Measurements from ENCODE around the gene MTCH2.

Gene MTCH2

GRCh38 chr11:47587723-47588326 lies 54.5 kb downstream of the MTCH2 start:
- FAIRE-seq = no peak
- no peak for DNase-seq (ENCODE audit: insufficient read length)
- TF ChIP-seq TAF1 (IDR thresholded peaks at IDR 0.05; ENCODE audit: borderline replicate concordance, low read depth, low read length) (no peak), POLR2AphosphoS5 (IDR thresholded peaks at IDR 0.05; ENCODE audit: low read depth, low read length) (no peak), POLR2A (IDR thresholded peaks at IDR 0.05; ENCODE audit: low read depth, low read length) (no peak)

- FAIRE-seq (no peak), DNase-seq (ENCODE audit: insufficient read length) (no peak)
- TF ChIP-seq POLR2A (IDR thresholded peaks at IDR 0.05; ENCODE audit: low read depth, low read length) = no peak
Observed at GRCh38 chr11:47587039-47587716, 55.2 kb downstream of the MTCH2 start.

GRCh38 chr11:47586098-47586855 lies 56.1 kb downstream of the MTCH2 start, which contains the start of gene FAM180B:
Gene FAM180B (plus strand): TSS chr11:47586678. CDS start chr11:47586769, 91 bp downstream.
- DNase-seq (ENCODE audit: insufficient read length) (no peak), FAIRE-seq (no peak)
- no peak for TF ChIP-seq POLR2AphosphoS5 (IDR thresholded peaks at IDR 0.05; ENCODE audit: low read depth, low read length)

- no peak for FAIRE-seq
- no peak for TF ChIP-seq TAF1 (IDR thresholded peaks at IDR 0.05; ENCODE audit: borderline replicate concordance, low read depth, low read length)
- TF ChIP-seq POLR2A (IDR thresholded peaks at IDR 0.05; ENCODE audit: low read depth, low read length) = no peak
Observed at GRCh38 chr11:47583844-47584243, 58.5 kb downstream of the MTCH2 start.

DNA sequence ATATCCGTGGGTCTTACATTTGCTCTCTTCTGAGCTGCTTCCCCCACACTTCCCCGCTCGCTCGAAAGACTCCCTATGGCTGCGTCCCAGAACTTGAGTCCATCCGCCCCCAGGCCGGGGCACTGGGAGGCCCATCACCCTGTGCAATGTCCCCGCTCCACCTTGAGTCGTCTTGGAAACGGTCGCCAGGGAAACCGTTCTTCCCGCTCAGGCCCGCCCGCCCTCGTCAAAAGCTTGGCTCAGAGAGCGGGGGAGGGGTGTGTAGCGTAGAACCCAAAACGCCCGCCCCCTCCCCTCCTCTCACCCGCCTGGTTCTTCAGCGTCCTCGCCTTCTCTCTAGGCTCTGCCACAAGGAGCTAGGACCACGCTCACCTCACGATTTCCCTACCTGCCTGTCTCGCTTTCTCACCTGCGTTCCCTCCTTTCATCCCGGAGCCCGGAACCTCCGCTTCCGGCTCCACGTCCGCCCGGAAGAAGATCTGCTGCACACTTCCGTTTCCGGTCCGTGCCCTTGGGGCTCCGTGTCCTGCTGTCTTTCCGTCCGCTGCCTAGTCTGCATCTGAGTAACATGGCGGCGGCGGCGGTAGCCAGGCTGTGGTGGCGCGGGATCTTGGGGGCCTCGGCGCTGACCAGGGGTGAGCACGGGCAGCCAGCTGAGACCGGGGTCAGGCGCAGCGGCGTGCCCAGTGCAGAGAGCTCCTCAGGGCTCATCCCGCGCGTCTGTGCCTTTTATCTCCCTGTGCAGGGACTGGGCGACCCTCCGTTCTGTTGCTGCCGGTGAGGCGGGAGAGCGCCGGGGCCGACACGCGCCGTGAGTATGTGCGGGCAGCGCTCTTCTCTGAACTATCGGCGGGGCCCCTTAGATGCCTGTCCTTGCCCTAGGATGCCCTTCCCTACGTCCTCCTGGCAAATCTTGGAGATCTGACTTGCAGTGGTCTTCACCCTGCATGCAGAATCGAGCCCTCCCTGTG lies 63.5 kb downstream of the MTCH2 start, which contains the start of the genes KBTBD4 and NDUFS3:
Gene KBTBD4 (minus strand): TSS at position 447 of the 971 bp plus-strand sequence. CDS start 19 bp downstream, at position 428.
Gene NDUFS3 (plus strand): TSS at position 551 of the 971 bp plus-strand sequence. CDS start 18 bp downstream, at position 569.
- DNase-seq (ENCODE audit: insufficient read length) = peak; percentile 85
- peak; percentile 90 for TF ChIP-seq POLR2AphosphoS5 (IDR thresholded peaks at IDR 0.05; ENCODE audit: low read depth, low read length)
- peak; percentile 87 for TF ChIP-seq POLR2A (IDR thresholded peaks at IDR 0.05; ENCODE audit: low read depth, low read length)
- TF ChIP-seq TAF1 (IDR thresholded peaks at IDR 0.05; ENCODE audit: borderline replicate concordance, low read depth, low read length) = peak; percentile 97
- FAIRE-seq = peak; percentile 90

More at GRCh38 chr11:47583844-47584243, 58.5 kb downstream of the MTCH2 start:
- DNase-seq (ENCODE audit: insufficient read length) = no peak

DNA sequence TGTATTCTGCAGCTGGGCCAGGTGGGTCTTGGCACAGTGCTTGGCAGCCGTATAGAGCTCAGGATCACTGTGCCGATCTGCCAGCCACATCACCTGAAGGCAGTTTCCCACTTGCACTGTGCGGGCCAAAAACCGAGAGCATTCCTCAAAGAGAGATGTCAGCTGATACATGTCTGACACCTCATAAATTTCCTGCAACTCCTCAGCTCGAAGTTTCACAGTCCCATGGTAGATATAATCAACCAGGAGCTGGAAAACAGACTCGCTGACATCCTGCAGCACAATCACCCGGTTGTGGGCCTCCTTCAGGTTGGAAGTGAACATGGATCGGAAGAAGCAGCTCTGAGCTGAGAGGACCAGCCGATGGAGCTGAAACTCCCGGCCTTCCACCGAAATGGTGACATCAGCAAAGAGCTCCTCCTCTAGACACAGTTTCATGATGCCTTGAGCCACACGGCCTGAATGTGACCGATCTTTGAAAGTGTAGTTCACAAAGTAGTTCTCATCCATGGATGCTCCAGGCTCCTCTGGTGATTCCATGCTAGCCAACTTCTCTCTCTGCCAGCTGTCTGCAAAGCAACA lies 64.8 kb downstream of the MTCH2 start:
- no peak for FAIRE-seq
- TF ChIP-seq POLR2AphosphoS5 (IDR thresholded peaks at IDR 0.05; ENCODE audit: low read depth, low read length) (no peak), POLR2A (IDR thresholded peaks at IDR 0.05; ENCODE audit: low read depth, low read length) (no peak)
- no peak for DNase-seq (ENCODE audit: insufficient read length)

GRCh38 chr11:47573321-47573720 lies 69.0 kb downstream of the MTCH2 start:
- TF ChIP-seq POLR2A (IDR thresholded peaks at IDR 0.05; ENCODE audit: low read depth, low read length) (no peak), POLR2AphosphoS5 (IDR thresholded peaks at IDR 0.05; ENCODE audit: low read depth, low read length) (no peak; the same call in 1 of the 2 replicates), TAF1 (IDR thresholded peaks at IDR 0.05; ENCODE audit: borderline replicate concordance, low read depth, low read length) (no peak)
- DNase-seq (ENCODE audit: insufficient read length) (no peak), FAIRE-seq (no peak)

DNA sequence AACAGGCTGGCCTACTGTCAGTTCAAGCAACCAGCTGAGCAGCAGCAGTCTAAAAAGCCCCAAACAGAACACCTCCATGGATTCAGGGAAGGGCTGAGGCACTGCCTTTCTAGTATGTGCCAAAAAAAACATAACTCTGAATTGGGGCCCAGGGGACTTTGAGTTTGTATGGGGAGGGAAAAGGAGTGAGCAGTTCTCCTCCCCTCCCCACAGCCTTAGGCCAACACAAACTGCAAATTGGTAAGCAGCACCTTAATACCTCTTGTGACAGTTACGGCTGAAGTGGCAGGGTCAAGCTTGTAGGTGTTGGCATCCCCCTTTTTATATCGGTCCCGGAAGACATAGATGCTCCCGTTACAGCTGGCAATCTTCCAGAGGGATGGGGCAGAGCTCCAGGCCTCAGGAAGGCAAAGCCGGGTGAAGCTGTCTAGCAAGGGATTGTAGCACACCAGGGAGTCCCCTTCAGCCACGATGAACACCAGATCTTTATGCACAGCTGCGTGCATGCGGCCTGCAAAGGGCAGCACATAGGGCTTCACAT lies 69.6 kb downstream of the MTCH2 start:
- DNase-seq (ENCODE audit: insufficient read length) (no peak), FAIRE-seq (no peak)
- TF ChIP-seq POLR2AphosphoS5 (IDR thresholded peaks at IDR 0.05; ENCODE audit: low read depth, low read length) = peak; percentile 16; the same call in 1 of the 2 replicates
- no peak for TF ChIP-seq TAF1 (IDR thresholded peaks at IDR 0.05; ENCODE audit: borderline replicate concordance, low read depth, low read length)
- no peak for TF ChIP-seq POLR2A (IDR thresholded peaks at IDR 0.05; ENCODE audit: low read depth, low read length)

DNA sequence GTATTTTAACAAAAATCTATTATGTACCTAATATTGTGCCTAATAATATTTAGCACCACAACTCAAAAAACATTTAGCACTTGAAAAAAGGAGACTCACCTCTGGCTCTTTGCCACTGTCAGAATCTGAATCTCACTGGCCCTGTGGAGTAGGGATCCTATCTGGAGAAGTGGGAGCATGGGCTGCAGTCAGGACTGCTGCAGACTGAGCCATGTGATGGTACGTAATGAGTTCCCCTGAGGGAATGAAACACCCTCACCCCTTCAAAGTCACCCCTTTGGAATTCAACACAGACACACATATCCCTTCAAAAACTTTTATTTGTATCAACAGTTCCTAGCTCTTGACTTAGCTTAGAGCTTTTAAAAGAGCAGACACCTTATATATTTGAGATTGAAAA lies 70.5 kb downstream of the MTCH2 start:
- TF ChIP-seq POLR2AphosphoS5 (IDR thresholded peaks at IDR 0.05; ENCODE audit: low read depth, low read length) (no peak), POLR2A (IDR thresholded peaks at IDR 0.05; ENCODE audit: low read depth, low read length) (no peak), TAF1 (IDR thresholded peaks at IDR 0.05; ENCODE audit: borderline replicate concordance, low read depth, low read length) (no peak)
- DNase-seq (ENCODE audit: insufficient read length) (no peak), FAIRE-seq (no peak)

DNA sequence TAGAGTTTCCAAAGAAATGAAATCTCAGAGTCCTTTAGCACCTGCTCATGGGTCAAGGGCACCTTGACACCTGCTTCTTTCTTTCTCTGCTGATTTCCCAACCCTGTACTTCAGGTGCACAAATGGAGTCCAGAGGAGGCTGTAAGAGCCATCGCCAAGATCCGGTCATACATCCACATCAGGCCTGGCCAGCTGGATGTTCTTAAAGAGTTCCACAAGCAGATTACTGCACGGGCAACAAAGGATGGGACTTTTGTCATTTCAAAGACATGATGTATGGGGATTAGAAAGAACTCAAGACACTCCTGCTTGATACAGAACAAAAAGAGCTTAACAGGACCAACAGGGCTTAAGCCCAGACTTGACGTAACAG lies 71.0 kb downstream of the MTCH2 start:
- TF ChIP-seq POLR2AphosphoS5 (IDR thresholded peaks at IDR 0.05; ENCODE audit: low read depth, low read length) (no peak), POLR2A (IDR thresholded peaks at IDR 0.05; ENCODE audit: low read depth, low read length) (no peak; the same call in 1 of the 2 replicates), TAF1 (IDR thresholded peaks at IDR 0.05; ENCODE audit: borderline replicate concordance, low read depth, low read length) (no peak)
- DNase-seq (ENCODE audit: insufficient read length) (no peak), FAIRE-seq (no peak)

All from GM12892 (cell line).